Trophoblast cell (in vitro differentiated cells and primary cell): ENCODE results near the gene PCDHB8.
"Not testable (repeated sequence)": the region's sequence is repeated elsewhere in the genome, so short reads cannot be mapped to it uniquely, and the experiment has no call there.

Source experiments
- DNase-seq, 2 donors: peaks; one replicate each; pipeline ENCODE4 v3.0.0-alpha.2; 2016
- H2AFZ ChIP-seq: 2 replicates; pipeline ENCODE4 v1.6.1; 2013; ENCODE audit warnings: low read length, moderate library complexity, mild to moderate bottlenecking; ENCODE audit not compliant: insufficient read depth, poor library complexity
- H2AK5ac ChIP-seq: 2 replicates; pipeline ENCODE4 v1.6.1; 2013; ENCODE audit warnings: mild to moderate bottlenecking, low read length
- H2BK120ac ChIP-seq: 2 replicates; pipeline ENCODE4 v1.6.1; 2013; ENCODE audit warnings: low read length, mild to moderate bottlenecking, moderate library complexity; ENCODE audit not compliant: insufficient read depth, poor library complexity
- H2BK12ac ChIP-seq: 2 replicates; pipeline ENCODE4 v1.6.1; 2013; ENCODE audit warnings: mild to moderate bottlenecking, low read length, moderate library complexity
- H2BK5ac ChIP-seq: 2 replicates; pipeline ENCODE4 v1.6.1; 2013; ENCODE audit warnings: low read length, low read depth, moderate library complexity, mild to moderate bottlenecking; ENCODE audit not compliant: poor library complexity
- H3K14ac ChIP-seq: 2 replicates; pipeline ENCODE4 v1.6.1; 2013; ENCODE audit warnings: mild to moderate bottlenecking, low read length
- H3K18ac ChIP-seq: 2 replicates; pipeline ENCODE4 v1.6.1; 2013; ENCODE audit warnings: mild to moderate bottlenecking, low read length
- H3K23ac ChIP-seq: 2 replicates; pipeline ENCODE4 v1.6.1; 2013; ENCODE audit warnings: low read length
- H3K27ac ChIP-seq: 2 replicates; pipeline ENCODE4 v1.5.1; 2013; ENCODE audit warnings: low read depth, mild to moderate bottlenecking, inconsistent platforms, low read length, moderate library complexity
- H3K27me3 ChIP-seq: 2 replicates; pipeline ENCODE4 v1.6.1; 2013; ENCODE audit warnings: inconsistent platforms, mild to moderate bottlenecking, low read length, moderate library complexity; ENCODE audit not compliant: insufficient read depth
- H3K36me3 ChIP-seq, 2 experiments: 1 replicate in 1 of 2; 2 replicates in 1 of 2; pipeline ENCODE4 v1.6.1; 2013; ENCODE audit warnings: low read length in 2 of 2, mild to moderate bottlenecking in 2 of 2, moderate library complexity in 1 of 2; ENCODE audit not compliant: insufficient read depth in 2 of 2, control insufficient read depth in 1 of 2
- H3K4ac ChIP-seq: 2 replicates; pipeline ENCODE4 v1.6.1; 2013; ENCODE audit warnings: low read depth, mild to moderate bottlenecking, low read length, moderate library complexity
- H3K4me1 ChIP-seq, 2 experiments: 1 replicate in 1 of 2; 2 replicates in 1 of 2; pipeline ENCODE4 v1.6.1; 2013; ENCODE audit warnings: low read length in 2 of 2, mild to moderate bottlenecking in 2 of 2, moderate library complexity in 1 of 2; ENCODE audit not compliant: insufficient read depth in 2 of 2, control insufficient read depth in 1 of 2
- H3K4me2 ChIP-seq: 2 replicates; pipeline ENCODE4 v1.6.1; 2013; ENCODE audit warnings: inconsistent platforms, mild to moderate bottlenecking, low read length, moderate library complexity
- H3K4me3 ChIP-seq: 2 replicates; pipeline ENCODE4 v1.5.1; 2013; ENCODE audit warnings: mild to moderate bottlenecking, low read depth, low read length, inconsistent platforms
- H3K79me1 ChIP-seq: one replicate; pipeline ENCODE4 v1.6.1; 2013; ENCODE audit warnings: low read length
- H3K79me2 ChIP-seq: 2 replicates; pipeline ENCODE4 v1.6.1; 2013; ENCODE audit warnings: low read length, mild to moderate bottlenecking; ENCODE audit not compliant: control insufficient read depth, insufficient read depth, poor library complexity
- H3K9ac ChIP-seq: 2 replicates; pipeline ENCODE4 v1.6.1; 2013; ENCODE audit warnings: mild to moderate bottlenecking, low read length
- H3K9me3 ChIP-seq: 2 replicates; pipeline ENCODE4 v1.6.1; 2013; ENCODE audit warnings: low read depth, mild to moderate bottlenecking, control low read depth, inconsistent platforms, low read length; ENCODE audit not compliant: insufficient read depth
- H4K12ac ChIP-seq: 2 replicates; pipeline ENCODE4 v1.6.1; 2013; ENCODE audit warnings: low read depth, mild to moderate bottlenecking, low read length, moderate library complexity
- H4K8ac ChIP-seq: 2 replicates; pipeline ENCODE4 v1.6.1; 2013; ENCODE audit warnings: low read depth, mild to moderate bottlenecking, low read length, moderate library complexity
- H4K91ac ChIP-seq: one replicate; pipeline ENCODE4 v1.6.1; 2013; ENCODE audit warnings: low read depth, mild to moderate bottlenecking, low read length, moderate library complexity
- WGBS: extraction: QIAGEN DNeasy Blood & Tissue Kit; methylation state at CpG from one replicate; pipeline ENCODE4 v1.1.7; 2013; ENCODE audit warnings: missing lambda C conversion rate; ENCODE audit not compliant: insufficient read length, insufficient coverage; ENCODE audit errors: extremely low coverage; 5-methylcytosine and 5-hydroxymethylcytosine counted together

PCDHB8 gene

DNA sequence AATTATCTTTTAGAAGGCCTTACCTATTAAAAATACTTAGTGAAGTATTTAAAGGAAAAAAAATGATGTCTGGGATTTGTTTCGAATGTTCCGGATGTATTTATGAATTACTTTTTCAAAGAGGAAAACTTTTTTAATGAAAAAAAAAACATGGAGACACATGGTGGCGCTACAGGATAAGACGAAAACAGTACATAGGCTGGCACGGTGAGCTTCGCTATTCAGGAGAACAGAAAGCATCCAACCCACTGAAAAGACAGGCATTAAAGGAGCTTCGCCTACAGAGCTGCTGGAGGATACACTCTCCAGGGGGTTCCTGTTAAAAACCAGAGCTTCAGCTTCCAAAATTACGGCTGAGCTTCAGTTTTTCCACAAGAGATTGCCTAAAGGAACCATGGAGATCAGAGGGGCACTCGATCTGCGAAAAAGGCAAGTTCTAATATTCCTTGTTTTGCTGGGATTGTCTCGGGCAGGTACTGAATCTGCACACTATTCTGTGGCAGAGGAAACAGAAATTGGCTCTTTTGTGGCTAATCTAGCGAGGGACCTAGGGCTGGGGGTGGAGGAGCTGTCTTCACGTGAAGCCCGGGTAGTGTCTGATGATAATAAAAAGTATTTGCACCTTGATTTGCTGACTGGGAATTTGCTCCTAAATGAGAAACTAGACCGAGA, 45.7 kb downstream of the PCDHB8 start, which contains the start of gene PCDHB14:
PCDHB14 (plus strand) TSS at position 232 of the 672 bp plus-strand sequence; CDS start at position 395, 163 bp downstream.
- H3K4me3 ChIP-seq: no peak within 1 kb of the TSS
- H3K14ac ChIP-seq: no peak within 1 kb of the TSS
- H4K8ac ChIP-seq: peak within 1 kb of the TSS; percentile 42
- no peaks in the 10 kb centered on the region for H3K4me1 ChIP-seq
- no peak within 1 kb of the TSS for H2BK12ac ChIP-seq
- H3K4ac ChIP-seq: no peak within 1 kb of the TSS
- DNase-seq: peak in 1 of 2 donors; percentile 3
- H3K23ac ChIP-seq: no peak within 1 kb of the TSS
- no peaks in the 10 kb centered on the region for H3K36me3 ChIP-seq
- WGBS: no CpG with 5 or more reads among the region's 15 CpGs
- no peak within 1 kb of the TSS for H2AK5ac ChIP-seq
- peak within 1 kb of the TSS; percentile 8 for H3K4me2 ChIP-seq
- H4K12ac ChIP-seq: no peak within 1 kb of the TSS
- no peak within 1 kb of the TSS for H2BK120ac ChIP-seq
- H3K27me3 ChIP-seq: no peaks in the 10 kb centered on the region
- H2BK5ac ChIP-seq: no peak within 1 kb of the TSS
- no peaks in the 10 kb centered on the region for H3K79me1 ChIP-seq
- no peak within 1 kb of the TSS for H3K27ac ChIP-seq
- H4K91ac ChIP-seq: no peak within 1 kb of the TSS
- H3K9ac ChIP-seq: no peak within 1 kb of the TSS
- peaks cover 6% of the 10 kb centered on the region for H3K9me3 ChIP-seq
- no peaks in the 10 kb centered on the region for H3K79me2 ChIP-seq
- H3K18ac ChIP-seq: no peak within 1 kb of the TSS
- H2AFZ ChIP-seq: no peak within 1 kb of the TSS

DNA sequence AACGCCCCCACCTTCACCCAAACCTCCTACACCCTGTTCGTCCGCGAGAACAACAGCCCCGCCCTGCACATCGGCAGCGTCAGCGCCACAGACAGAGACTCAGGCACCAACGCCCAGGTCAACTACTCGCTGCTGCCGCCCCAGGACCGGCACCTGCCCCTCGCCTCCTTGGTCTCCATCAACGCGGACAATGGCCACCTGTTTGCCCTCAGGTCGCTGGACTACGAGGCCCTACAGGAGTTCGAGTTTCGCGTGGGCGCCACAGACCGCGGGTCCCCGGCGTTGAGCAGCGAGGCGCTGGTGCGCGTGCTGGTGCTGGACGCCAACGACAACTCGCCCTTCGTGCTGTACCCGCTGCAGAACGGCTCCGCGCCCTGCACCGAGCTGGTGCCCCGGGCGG, 47.3 kb downstream of the PCDHB8 start:
- not testable (repeated sequence) for H2BK5ac ChIP-seq, H3K27ac ChIP-seq, H3K27me3 ChIP-seq, H4K91ac ChIP-seq, H2BK12ac ChIP-seq, H2BK120ac ChIP-seq, H3K4me1 ChIP-seq, H3K79me2 ChIP-seq, H3K18ac ChIP-seq, H2AFZ ChIP-seq, H4K8ac ChIP-seq, H3K4me3 ChIP-seq, H3K14ac ChIP-seq, DNase-seq, H3K36me3 ChIP-seq, H3K4ac ChIP-seq, H4K12ac ChIP-seq, H3K23ac ChIP-seq, H3K9ac ChIP-seq, H3K79me1 ChIP-seq, H3K9me3 ChIP-seq, H2AK5ac ChIP-seq, H3K4me2 ChIP-seq
- WGBS: no CpG with 5 or more reads among the region's 40 CpGs

DNA sequence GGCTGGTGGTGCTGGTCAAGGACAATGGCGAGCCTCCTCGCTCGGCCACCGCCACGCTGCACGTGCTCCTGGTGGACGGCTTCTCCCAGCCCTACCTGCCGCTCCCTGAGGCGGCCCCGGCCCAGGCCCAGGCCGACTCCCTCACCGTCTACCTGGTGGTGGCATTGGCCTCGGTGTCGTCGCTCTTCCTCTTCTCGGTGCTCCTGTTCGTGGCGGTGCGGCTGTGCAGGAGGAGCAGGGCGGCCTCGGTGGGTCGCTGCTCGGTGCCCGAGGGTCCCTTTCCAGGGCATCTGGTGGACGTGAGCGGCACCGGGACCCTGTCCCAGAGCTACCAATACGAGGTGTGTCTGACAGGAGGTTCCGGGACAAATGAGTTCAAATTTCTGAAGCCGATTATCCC, 47.8 kb downstream of the PCDHB8 start:
- not testable (repeated sequence) for H3K27me3 ChIP-seq, H3K9me3 ChIP-seq, DNase-seq, H2BK5ac ChIP-seq, H2AFZ ChIP-seq, H3K14ac ChIP-seq, H2BK120ac ChIP-seq, H3K4me1 ChIP-seq, H3K4me3 ChIP-seq, H3K79me2 ChIP-seq, H4K8ac ChIP-seq, H3K4me2 ChIP-seq, H4K12ac ChIP-seq, H4K91ac ChIP-seq, H2AK5ac ChIP-seq, H3K27ac ChIP-seq, H3K9ac ChIP-seq, H2BK12ac ChIP-seq, H3K79me1 ChIP-seq, H3K18ac ChIP-seq, H3K36me3 ChIP-seq, H3K4ac ChIP-seq, H3K23ac ChIP-seq
- no CpG with 5 or more reads among the region's 30 CpGs for WGBS
